GM23248 (cell line): ENCODE measurements around the gene ABCC3. TPM values are rescaled to one million over a fixed set of nuclear protein-coding genes. Genes with fewer than 3 reads are reported as not detected.

Source experiments
- DNase-seq: peaks from one replicate; pipeline ENCODE4 v3.0.0-alpha.2; 2015
- H2AFZ ChIP-seq: fragments of 200-600 bp; sonication (generic); 2 replicates; pipeline ENCODE4 v1.6.1; 2016; ENCODE audit warnings: antibody characterized with exemption
- H3F3A ChIP-seq: fragments of 200-600 bp; sonication (generic); 2 replicates; pipeline ENCODE4 v1.6.1; 2016; ENCODE audit warnings: mild to moderate bottlenecking, antibody characterized with exemption, mixed run types; ENCODE audit not compliant: insufficient read depth
- H3K27ac ChIP-seq: fragments of 200-600 bp; sonication (generic); 2 replicates; pipeline ENCODE4 v1.5.1; 2016; ENCODE audit warnings: mild to moderate bottlenecking
- H3K27me3 ChIP-seq: fragments of 200-600 bp; sonication (generic); replicated peaks from 2 replicates; pipeline ENCODE4 v1.6.1; 2016; ENCODE audit warnings: mild to moderate bottlenecking; ENCODE audit not compliant: insufficient read depth
- H3K36me3 ChIP-seq: fragments of 200-600 bp; sonication (generic); 2 replicates; pipeline ENCODE4 v1.6.1; 2016; ENCODE audit warnings: low read depth, mild to moderate bottlenecking
- H3K4me1 ChIP-seq: fragments of 200-600 bp; sonication (generic); 2 replicates; pipeline ENCODE4 v1.6.1; 2016; ENCODE audit warnings: mild to moderate bottlenecking; ENCODE audit not compliant: insufficient read depth
- H3K4me2 ChIP-seq: fragments of 200-600 bp; sonication (generic); one replicate; pipeline ENCODE4 v1.6.1; 2016; ENCODE audit warnings: mild to moderate bottlenecking; ENCODE audit not compliant: unreplicated experiment
- H3K4me3 ChIP-seq: fragments of 200-600 bp; sonication (generic); 2 replicates; pipeline ENCODE4 v1.5.1; 2016; ENCODE audit warnings: mild to moderate bottlenecking
- H3K79me2 ChIP-seq: fragments of 200-600 bp; sonication (generic); 2 replicates; pipeline ENCODE4 v1.6.1; 2016; ENCODE audit warnings: mild to moderate bottlenecking; ENCODE audit not compliant: insufficient read depth
- H3K9ac ChIP-seq: fragments of 200-600 bp; sonication (generic); 2 replicates; pipeline ENCODE4 v1.6.1; 2016; ENCODE audit warnings: mild to moderate bottlenecking
- H3K9me2 ChIP-seq: fragments of 200-600 bp; sonication (generic); 2 replicates; pipeline ENCODE4 v1.6.1; 2016; ENCODE audit warnings: mixed run types, mild to moderate bottlenecking, moderate library complexity; ENCODE audit not compliant: insufficient read depth
- H3K9me3 ChIP-seq: fragments of 200-600 bp; sonication (generic); one replicate; pipeline ENCODE4 v1.6.1; 2017; ENCODE audit warnings: low read depth
- H4K20me1 ChIP-seq: fragments of 200-600 bp; sonication (generic); 2 replicates; pipeline ENCODE4 v1.6.0; 2016; ENCODE audit not compliant: insufficient read depth
- EZH2 ChIP-seq: fragments of 200-600 bp; sonication (generic); IDR thresholded peaks from 2 replicates; pipeline ENCODE4 v1.6.1; 2018; ENCODE audit warnings: antibody characterized with exemption, mild to moderate bottlenecking; ENCODE audit not compliant: insufficient read depth, poor library complexity, severe bottlenecking
- EZH2phosphoT487 ChIP-seq: fragments of 200-600 bp; sonication (generic); IDR thresholded peaks from 2 replicates; pipeline ENCODE4 v1.6.1; 2018; ENCODE audit warnings: antibody characterized with exemption, moderate library complexity, mild to moderate bottlenecking, low read depth; ENCODE audit not compliant: insufficient read depth
- WGBS, 2 experiments: methylation state at CpG; one replicate each; pipeline ENCODE4 v1.1.6; 2015 to 2017; ENCODE audit warnings: low lambda C conversion rate in 2 of 2, low coverage in 1 of 2; ENCODE audit errors: missing lambda C conversion rate in 2 of 2; 5-methylcytosine and 5-hydroxymethylcytosine counted together
- in situ Hi-C: fragments of 300-500 bp; cut with MboI; formaldehyde crosslinking; loops from 2 replicates; pipeline ENCODE4 v1.15.0; 2020
- polyA plus RNA-seq: library from polyadenylated mRNA; unstranded; fragments of >200 nt; fragmentation: Nextera tagmentation; extraction: Ambion mirVana; gene quantifications from 2 replicates; pipeline ENCODE4 v1.2.1, GENCODE V29; 2016
- total RNA-seq: library from RNA; depleted of rRNA; stranded (reverse); fragments of >200 nt; shearing (Covaris generic); gene quantifications from 2 replicates; pipeline ENCODE4 v1.2.3, GENCODE V29; 2014

The ABCC3 gene
- total and polyA plus RNA-seq, 2 experiments from 2014 or later = 32.0 to 38.5 TPM

DNA sequence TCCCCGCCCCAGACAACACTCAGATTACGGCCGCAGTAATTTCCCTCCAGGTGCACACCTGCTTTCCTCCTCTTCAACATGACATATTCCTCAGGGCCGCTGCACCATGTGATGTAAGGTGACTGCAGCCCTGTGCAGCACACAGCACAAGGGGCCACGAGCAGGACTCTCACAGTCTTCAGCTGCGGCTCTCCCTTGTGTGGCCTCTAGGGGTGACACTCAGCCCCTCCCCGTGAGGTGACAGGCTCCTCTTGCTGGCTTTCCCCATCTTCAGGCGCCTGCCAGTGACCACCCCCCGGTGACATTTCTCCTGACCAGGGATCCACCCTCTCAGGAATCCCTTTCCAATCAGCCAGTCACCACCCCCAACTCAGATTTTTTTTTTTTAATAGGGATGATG is 31.3 kb upstream of the ABCC3 start:
- no peaks in the 10 kb centered on the region for H3K9me3 ChIP-seq
- no peaks in the 10 kb centered on the region for H3K36me3 ChIP-seq
- H3K4me3 ChIP-seq = no peak overlapping the region
- no peak overlapping the region for H3K27ac ChIP-seq
- H3K9me2 ChIP-seq = no peaks in the 10 kb centered on the region
- H3K4me1 ChIP-seq = no peaks in the 10 kb centered on the region
- TF ChIP-seq EZH2phosphoT487 = no peak
- in situ Hi-C loops = no loop called here
- H2AFZ ChIP-seq = no peak overlapping the region
- 74 to 76% methylated on average over 9 of the region's 9 CpGs for WGBS, 2 experiments
- no peaks in the 10 kb centered on the region for H3K27me3 ChIP-seq
- H3K9ac ChIP-seq = no peak overlapping the region
- no peak overlapping the region for H3K4me2 ChIP-seq
- no peaks in the 10 kb centered on the region for H4K20me1 ChIP-seq
- no peaks in the 10 kb centered on the region for H3F3A ChIP-seq
- no peaks in the 10 kb centered on the region for H3K79me2 ChIP-seq
- DNase-seq = peak; percentile 13

DNA sequence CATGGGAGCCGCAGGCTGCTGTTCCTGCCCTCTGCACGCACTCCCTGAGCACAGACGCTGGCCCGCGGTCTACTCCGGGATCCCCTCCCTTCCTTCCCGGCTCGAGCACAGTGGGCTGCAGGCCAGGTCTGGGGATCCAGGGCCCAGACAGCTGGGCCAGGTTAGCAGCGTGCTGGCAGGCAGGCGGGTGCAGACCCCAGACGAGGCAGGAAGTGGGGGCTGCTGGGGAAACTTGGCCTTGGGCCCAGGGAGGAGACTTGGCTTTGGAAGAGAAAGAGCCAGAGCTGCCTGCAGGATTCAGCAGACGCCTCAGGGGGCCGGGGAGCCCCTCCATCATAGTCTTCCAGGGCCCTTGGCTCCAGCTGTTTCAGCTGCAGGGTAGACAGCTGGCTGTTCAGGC is 30.2 kb upstream of the ABCC3 start:
- Histone ChIP-seq H3K4me2 (no peak overlapping the region), H3K9me2 (no peaks in the 10 kb centered on the region), H3K9me3 (no peaks in the 10 kb centered on the region), H3K36me3 (no peaks in the 10 kb centered on the region), H3K4me3 (no peak overlapping the region), H4K20me1 (no peaks in the 10 kb centered on the region), H3K9ac (no peak overlapping the region), H3K4me1 (no peaks in the 10 kb centered on the region), H3F3A (no peaks in the 10 kb centered on the region), H3K27me3 (no peaks in the 10 kb centered on the region), H3K79me2 (no peaks in the 10 kb centered on the region), H2AFZ (no peak overlapping the region), H3K27ac (no peak overlapping the region)
- in situ Hi-C loops = no loop called here
- no peak for TF ChIP-seq EZH2
- no peak for TF ChIP-seq EZH2phosphoT487
- WGBS, 2 experiments = 17 to 20% methylated on average over 12 to 13 of the region's 13 CpGs
- DNase-seq = peak; percentile 39

DNA sequence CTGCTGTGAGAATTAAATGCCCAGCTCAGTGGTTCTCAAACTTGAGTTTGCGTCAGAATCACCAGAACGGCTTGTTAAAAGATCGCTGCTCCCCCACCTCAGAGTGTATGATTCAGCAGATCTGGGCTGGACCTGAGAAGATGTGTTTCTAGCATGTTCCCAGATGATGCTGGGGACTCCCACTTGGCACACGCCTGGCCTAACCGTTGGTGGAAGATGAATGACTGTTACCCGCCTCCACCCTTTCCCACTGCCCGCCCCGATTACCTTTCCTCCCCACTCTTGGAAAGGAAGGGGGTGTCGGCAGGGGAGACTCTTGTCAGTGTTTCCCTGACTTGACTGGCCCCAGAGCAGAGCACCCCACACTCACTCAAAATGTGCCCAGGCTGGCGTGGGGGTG is 29.3 kb upstream of the ABCC3 start:
- Histone ChIP-seq H2AFZ (no peak overlapping the region), H3K27ac (no peak overlapping the region)
- no peak for DNase-seq

DNA sequence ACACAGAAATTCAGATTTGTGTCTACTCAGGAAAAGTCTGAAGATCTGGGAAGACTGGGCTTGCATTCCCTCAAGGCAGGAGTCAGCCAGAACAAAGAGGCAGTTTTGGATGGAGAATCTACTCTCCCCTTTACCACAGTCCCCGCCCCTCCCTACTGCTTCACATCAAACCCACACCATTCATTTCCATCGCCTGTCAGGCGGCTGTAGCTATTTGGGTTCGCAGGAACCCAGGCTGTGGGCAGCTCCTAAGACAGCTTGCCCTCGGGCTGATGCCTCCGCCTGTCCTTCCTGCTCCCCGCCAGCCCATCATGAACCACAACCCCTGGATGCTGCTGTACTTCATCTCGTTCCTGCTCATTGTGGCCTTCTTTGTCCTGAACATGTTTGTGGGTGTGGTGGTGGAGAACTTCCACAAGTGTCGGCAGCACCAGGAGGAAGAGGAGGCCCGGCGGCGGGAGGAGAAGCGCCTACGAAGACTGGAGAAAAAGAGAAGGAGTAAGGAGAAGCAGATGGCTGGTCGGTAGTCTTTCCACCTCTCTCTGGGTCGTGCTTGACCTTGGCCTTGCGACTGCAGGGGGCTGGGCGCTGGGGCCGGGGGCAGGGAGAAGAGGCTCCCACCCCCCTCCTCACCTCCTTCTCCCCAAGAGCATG is 27.0 kb upstream of the ABCC3 start:
- no peak for TF ChIP-seq EZH2phosphoT487
- no peaks in the 10 kb centered on the region for H3K9me2 ChIP-seq
- H3K4me2 ChIP-seq = no peak overlapping the region
- no peaks in the 10 kb centered on the region for H3K9me3 ChIP-seq
- no peaks in the 10 kb centered on the region for H4K20me1 ChIP-seq
- no peaks in the 10 kb centered on the region for H3K36me3 ChIP-seq
- in situ Hi-C loops = no loop called here
- H2AFZ ChIP-seq = no peak overlapping the region
- no peaks in the 10 kb centered on the region for H3K27me3 ChIP-seq
- no peak overlapping the region for H3K9ac ChIP-seq
- no peak overlapping the region for H3K4me3 ChIP-seq
- no peak for DNase-seq
- no peaks in the 10 kb centered on the region for H3F3A ChIP-seq
- H3K27ac ChIP-seq = no peak overlapping the region
- H3K79me2 ChIP-seq = no peaks in the 10 kb centered on the region
- H3K4me1 ChIP-seq = no peaks in the 10 kb centered on the region
- WGBS, 2 experiments = 88% methylated on average over 17 to 19 of the region's 19 CpGs

More for the DNA sequence above, 29.3 kb upstream of the ABCC3 start:
- WGBS, 2 experiments = 84 to 91% methylated on average over 10 of the region's 10 CpGs
- Histone ChIP-seq H3K4me3 (no peak overlapping the region), H4K20me1 (no peaks in the 10 kb centered on the region), H3K4me1 (no peaks in the 10 kb centered on the region), H3K9me2 (no peaks in the 10 kb centered on the region), H3K36me3 (no peaks in the 10 kb centered on the region), H3K27me3 (no peaks in the 10 kb centered on the region), H3K9me3 (no peaks in the 10 kb centered on the region), H3K4me2 (no peak overlapping the region), H3F3A (no peaks in the 10 kb centered on the region), H3K79me2 (no peaks in the 10 kb centered on the region), H3K9ac (no peak overlapping the region)
- in situ Hi-C loops = no loop called here
- no peak for TF ChIP-seq EZH2phosphoT487
- no peak for TF ChIP-seq EZH2
